ENCODE results near the gene GNG12.

The GNG12 gene

GRCh38 chr1:67832737-67833601 is at the start of gene GNG12:
GNG12 (minus strand) TSS chr1:67833467; CDS start chr1:67707686, 125,781 bp downstream.
- H3K36me3 Mint-ChIP-seq, result no peaks in the 10 kb centered on the region
- peaks cover 11% of the 10 kb centered on the region for H3K4me1 Mint-ChIP-seq
- H3K27ac Mint-ChIP-seq, result no peak within 1 kb of the TSS
- peak; percentile 78 for ATAC-seq
- DNase-seq (ENCODE audit: low spot score in 2 of 2), result no peak
- no peaks in the 10 kb centered on the region for H3K9me3 Mint-ChIP-seq
- H3K4me3 Mint-ChIP-seq, result peak within 1 kb of the TSS; percentile 61

DNA sequence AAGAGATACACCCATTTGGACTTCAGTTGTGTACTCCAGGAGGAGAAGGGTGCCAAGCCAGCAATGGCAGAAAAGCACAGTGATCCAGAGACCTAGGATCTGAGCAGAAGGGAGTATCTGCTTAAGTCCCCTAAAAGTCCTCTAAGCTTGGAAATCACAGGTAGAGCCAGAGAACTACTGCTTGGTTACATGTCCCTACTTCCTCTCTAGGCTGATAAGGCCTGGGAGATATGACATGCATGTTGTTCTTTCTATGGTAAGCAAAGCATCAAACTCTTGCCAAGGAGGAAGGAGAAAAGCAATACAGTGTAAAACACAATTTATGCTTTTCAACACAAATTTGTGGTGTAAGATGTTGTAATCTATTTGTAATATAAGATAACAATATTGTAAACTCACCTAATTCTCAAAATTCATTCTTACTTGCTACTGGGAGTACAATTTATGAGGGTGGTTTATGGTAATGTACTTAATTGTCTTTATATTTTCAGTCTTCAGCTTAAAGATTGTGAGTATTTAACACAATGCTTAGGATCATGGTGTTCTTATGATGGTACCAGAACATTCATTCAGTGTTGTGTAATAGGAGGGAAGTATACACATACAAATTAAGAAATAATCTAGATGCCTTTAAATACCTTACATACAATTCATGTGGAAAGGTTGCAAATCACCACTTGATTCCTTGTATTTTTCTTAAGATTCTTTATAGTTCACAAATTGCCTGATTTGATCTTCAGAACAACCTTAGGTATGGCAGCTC is 49.1 kb upstream of the GNG12 start:
- Mint-ChIP-seq H3K9me3 (peaks cover 4% of the 10 kb centered on the region), H3K36me3 (no peaks in the 10 kb centered on the region), H3K4me3 (no peak overlapping the region), H3K27ac (no peak overlapping the region), H3K4me1 (no peaks in the 10 kb centered on the region)
- no peak for ATAC-seq
- DNase-seq (ENCODE audit: low spot score in 2 of 2), result no peak

DNA sequence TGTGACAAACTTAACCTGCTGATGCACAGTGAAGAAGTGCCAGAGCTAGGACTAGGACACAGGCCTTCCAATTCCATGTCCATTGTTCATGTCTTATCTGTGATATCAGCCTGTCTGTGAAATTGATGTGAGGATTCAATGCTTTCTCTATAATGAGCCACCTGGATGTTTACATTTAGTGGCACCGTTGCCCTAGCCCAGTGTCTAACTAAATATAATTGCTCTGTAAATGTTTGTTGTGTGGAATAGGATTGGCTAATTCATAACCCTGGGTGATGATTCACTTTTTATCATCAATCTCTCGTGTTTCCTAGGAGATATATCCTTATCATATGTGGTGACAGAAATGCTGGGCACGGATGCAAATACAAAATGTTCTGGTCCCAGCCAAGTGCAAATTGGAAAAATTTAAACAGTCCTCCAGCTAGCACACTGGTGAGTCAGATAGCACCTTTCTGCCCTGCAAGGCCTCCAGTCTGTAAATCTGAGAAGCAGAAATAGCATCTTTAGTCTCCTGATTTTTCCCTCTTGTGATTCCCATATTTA is 46.9 kb upstream of the GNG12 start:
- ATAC-seq, result no peak
- Mint-ChIP-seq H3K27ac (no peak overlapping the region), H3K9me3 (peaks cover 5% of the 10 kb centered on the region), H3K4me3 (no peak overlapping the region), H3K4me1 (no peaks in the 10 kb centered on the region), H3K36me3 (no peaks in the 10 kb centered on the region)
- DNase-seq (ENCODE audit: low spot score in 2 of 2), result no peak

DNA sequence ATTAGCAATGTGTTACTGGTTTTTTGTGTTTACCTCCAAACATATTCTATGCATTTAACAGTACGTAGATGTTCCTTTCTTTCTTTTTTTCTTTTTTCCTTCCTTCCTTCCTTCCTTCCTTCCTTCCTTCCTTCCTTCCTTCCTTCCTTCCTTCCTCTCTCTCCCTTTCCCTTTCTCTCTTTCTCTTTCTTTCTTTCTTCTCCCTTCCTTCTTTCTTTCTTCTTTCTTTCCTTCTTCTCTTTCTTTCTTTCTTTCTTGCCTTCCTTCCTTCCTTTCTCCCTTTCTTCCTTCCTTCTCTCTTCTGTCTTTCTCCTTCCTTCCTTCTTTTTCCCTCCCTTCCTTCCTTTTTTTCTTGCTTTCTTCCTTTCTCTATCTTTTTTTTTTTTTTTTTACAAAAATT is 46.2 kb upstream of the GNG12 start:
- H3K4me3 Mint-ChIP-seq, result no peak overlapping the region
- DNase-seq (ENCODE audit: low spot score in 2 of 2) (no peak), ATAC-seq (no peak)
- no peaks in the 10 kb centered on the region for H3K4me1 Mint-ChIP-seq
- peaks cover 6% of the 10 kb centered on the region for H3K9me3 Mint-ChIP-seq
- no peaks in the 10 kb centered on the region for H3K36me3 Mint-ChIP-seq
- no peak overlapping the region for H3K27ac Mint-ChIP-seq

- Mint-ChIP-seq H3K27ac (no peak overlapping the region), H3K9me3 (peaks cover 7% of the 10 kb centered on the region), H3K4me3 (no peak overlapping the region), H3K36me3 (no peaks in the 10 kb centered on the region), H3K4me1 (no peaks in the 10 kb centered on the region)
- ATAC-seq (no peak), DNase-seq (ENCODE audit: low spot score in 2 of 2) (no peak)
Observed at GRCh38 chr1:67874501-67875111, 41.3 kb upstream of the GNG12 start.

- H3K4me1 Mint-ChIP-seq, result no peaks in the 10 kb centered on the region
- no peak for ATAC-seq
- H3K4me3 Mint-ChIP-seq, result no peak overlapping the region
- peaks cover 3% of the 10 kb centered on the region for H3K9me3 Mint-ChIP-seq
- H3K27ac Mint-ChIP-seq, result no peak overlapping the region
- no peak for DNase-seq (ENCODE audit: low spot score in 2 of 2)
- no peaks in the 10 kb centered on the region for H3K36me3 Mint-ChIP-seq
Observed at GRCh38 chr1:67869233-67869632, 36.0 kb upstream of the GNG12 start.

- Mint-ChIP-seq H3K4me1 (no peaks in the 10 kb centered on the region), H3K36me3 (no peaks in the 10 kb centered on the region), H3K9me3 (no peaks in the 10 kb centered on the region), H3K4me3 (no peak overlapping the region), H3K27ac (no peak overlapping the region)
- DNase-seq (ENCODE audit: low spot score in 2 of 2) (no peak), ATAC-seq (no peak)
Observed at GRCh38 chr1:67863637-67864036, 30.4 kb upstream of the GNG12 start.

GRCh38 chr1:67862685-67863084 is 29.4 kb upstream of the GNG12 start:
- ATAC-seq, result no peak
- H3K4me1 Mint-ChIP-seq, result no peaks in the 10 kb centered on the region
- no peaks in the 10 kb centered on the region for H3K9me3 Mint-ChIP-seq
- no peak overlapping the region for H3K27ac Mint-ChIP-seq
- no peak for DNase-seq (ENCODE audit: low spot score in 2 of 2)
- H3K4me3 Mint-ChIP-seq, result no peak overlapping the region
- H3K36me3 Mint-ChIP-seq, result no peaks in the 10 kb centered on the region

GRCh38 chr1:67861856-67862516 is 28.7 kb upstream of the GNG12 start:
- Mint-ChIP-seq H3K4me1 (no peaks in the 10 kb centered on the region), H3K9me3 (no peaks in the 10 kb centered on the region), H3K36me3 (no peaks in the 10 kb centered on the region), H3K27ac (no peak overlapping the region), H3K4me3 (no peak overlapping the region)
- DNase-seq (ENCODE audit: low spot score in 2 of 2) (no peak), ATAC-seq (no peak)

DNA sequence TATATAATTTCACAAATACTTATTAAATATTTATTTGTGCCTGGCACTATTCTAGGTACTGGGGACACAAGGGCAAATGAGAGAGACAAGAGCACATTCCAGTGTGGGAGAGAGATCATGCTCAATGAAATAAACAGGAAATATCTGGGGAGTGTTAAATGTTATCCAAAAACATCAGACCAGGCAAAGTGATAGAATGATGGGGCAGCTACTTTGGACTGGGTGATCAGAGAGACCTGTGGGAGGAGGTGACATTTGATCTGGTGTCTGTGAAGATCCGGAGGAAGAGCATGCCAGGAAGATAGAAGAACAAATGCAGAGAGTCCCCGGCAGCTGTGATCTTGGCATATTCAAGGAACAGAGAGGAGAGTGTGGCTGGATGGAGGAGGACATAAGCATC is 27.5 kb upstream of the GNG12 start:
- DNase-seq (ENCODE audit: low spot score in 2 of 2) (no peak), ATAC-seq (no peak)
- no peaks in the 10 kb centered on the region for H3K36me3 Mint-ChIP-seq
- H3K9me3 Mint-ChIP-seq, result no peaks in the 10 kb centered on the region
- no peak overlapping the region for H3K4me3 Mint-ChIP-seq
- H3K27ac Mint-ChIP-seq, result no peak overlapping the region
- no peaks in the 10 kb centered on the region for H3K4me1 Mint-ChIP-seq

DNA sequence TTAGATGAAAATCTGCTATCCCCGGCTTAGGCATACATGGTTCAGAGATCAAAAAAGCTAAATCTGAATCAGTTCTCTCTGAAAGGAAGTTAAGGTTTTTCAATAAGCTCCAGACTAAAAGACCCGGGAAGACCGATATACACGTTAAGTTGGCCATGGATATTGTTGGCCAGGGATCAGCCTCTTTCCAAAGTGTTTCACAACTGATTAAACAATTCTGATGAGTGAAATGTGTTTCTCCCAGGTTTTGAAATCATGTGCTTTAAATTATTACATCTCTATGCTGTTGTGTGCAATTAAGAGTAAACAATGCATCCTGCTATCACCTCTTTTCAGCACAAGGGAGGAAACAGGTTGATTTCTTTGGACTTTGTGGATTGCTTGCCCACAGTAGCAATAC is 23.7 kb upstream of the GNG12 start:
- H3K9me3 Mint-ChIP-seq, result no peaks in the 10 kb centered on the region
- H3K36me3 Mint-ChIP-seq, result no peaks in the 10 kb centered on the region
- H3K4me1 Mint-ChIP-seq, result no peaks in the 10 kb centered on the region
- ATAC-seq (no peak), DNase-seq (ENCODE audit: low spot score in 2 of 2) (no peak)
- no peak overlapping the region for H3K27ac Mint-ChIP-seq
- no peak overlapping the region for H3K4me3 Mint-ChIP-seq

- DNase-seq (ENCODE audit: low spot score in 2 of 2), result no peak
- no peak overlapping the region for H3K4me3 Mint-ChIP-seq
- no peak for ATAC-seq
- no peaks in the 10 kb centered on the region for H3K36me3 Mint-ChIP-seq
- H3K27ac Mint-ChIP-seq, result no peak overlapping the region
- H3K4me1 Mint-ChIP-seq, result no peaks in the 10 kb centered on the region
- no peaks in the 10 kb centered on the region for H3K9me3 Mint-ChIP-seq
Observed at GRCh38 chr1:67855961-67856360, 22.7 kb upstream of the GNG12 start.

DNA sequence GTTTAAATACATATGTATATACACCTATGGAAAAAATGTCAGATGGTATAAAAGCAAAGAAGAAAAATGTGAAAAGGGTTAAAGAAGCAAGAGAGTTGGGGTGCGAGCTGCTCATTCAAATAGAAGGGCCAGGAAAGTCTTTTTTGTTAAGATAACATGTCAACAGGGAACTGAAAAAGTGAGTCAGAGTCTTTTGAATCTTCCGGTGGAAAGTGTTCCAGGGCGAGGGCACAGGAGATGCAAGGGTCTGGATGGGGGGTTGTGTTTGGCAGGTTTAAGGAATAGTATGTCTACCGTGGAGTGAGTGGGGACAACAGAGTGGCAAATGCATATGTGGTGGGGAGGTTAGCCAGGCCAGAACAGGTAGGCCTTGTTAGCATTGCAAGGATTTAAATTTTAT is 22.2 kb upstream of the GNG12 start:
- Mint-ChIP-seq H3K36me3 (no peaks in the 10 kb centered on the region), H3K9me3 (no peaks in the 10 kb centered on the region), H3K4me1 (no peaks in the 10 kb centered on the region), H3K4me3 (no peak overlapping the region), H3K27ac (no peak overlapping the region)
- ATAC-seq (no peak), DNase-seq (ENCODE audit: low spot score in 2 of 2) (no peak)

- no peak overlapping the region for H3K4me3 Mint-ChIP-seq
- no peaks in the 10 kb centered on the region for H3K4me1 Mint-ChIP-seq
- DNase-seq (ENCODE audit: low spot score in 2 of 2), result no peak
- H3K9me3 Mint-ChIP-seq, result no peaks in the 10 kb centered on the region
- no peaks in the 10 kb centered on the region for H3K36me3 Mint-ChIP-seq
- H3K27ac Mint-ChIP-seq, result no peak overlapping the region
- ATAC-seq, result no peak
Observed at GRCh38 chr1:67853704-67854103, 20.4 kb upstream of the GNG12 start.

DNA sequence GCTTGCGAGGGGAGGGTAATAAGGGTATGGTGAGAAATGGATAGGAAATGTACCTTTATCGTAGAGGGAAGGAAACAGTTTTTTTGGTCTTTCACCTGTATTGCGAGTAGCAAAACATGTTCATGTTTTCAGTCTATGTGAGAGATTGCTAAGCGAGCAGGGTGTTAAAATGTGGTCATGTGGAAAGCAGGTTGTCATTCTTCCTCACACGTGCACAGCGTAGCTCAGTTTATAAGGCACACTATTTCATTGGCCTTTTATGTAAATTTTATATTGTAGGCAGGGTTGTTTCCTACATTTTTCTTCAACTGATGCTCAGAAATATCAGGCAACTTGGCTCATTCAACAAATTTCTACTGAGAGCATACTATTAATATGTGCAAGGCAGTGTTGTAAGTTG is 18.5 kb upstream of the GNG12 start:
- H3K9me3 Mint-ChIP-seq, result no peaks in the 10 kb centered on the region
- no peaks in the 10 kb centered on the region for H3K36me3 Mint-ChIP-seq
- DNase-seq (ENCODE audit: low spot score in 2 of 2) (no peak), ATAC-seq (no peak)
- no peaks in the 10 kb centered on the region for H3K4me1 Mint-ChIP-seq
- no peak overlapping the region for H3K4me3 Mint-ChIP-seq
- H3K27ac Mint-ChIP-seq, result no peak overlapping the region

Data from stimulated activated effector memory CD8-positive, alpha-beta T cell treated with anti-CD3 and anti-CD28 coated beads, Interleukin-12 subunit alpha, Interleukin-12 subunit beta, amount 100 ng/mL, for 72 hours (primary cell).